Central memory CD4-positive, alpha-beta T cell (primary cell): ENCODE results near the gene C11orf21.

Experiments
- DNase-seq: peaks from one replicate; pipeline ENCODE4 v3.0.0; 2022

Gene C11orf21

DNA sequence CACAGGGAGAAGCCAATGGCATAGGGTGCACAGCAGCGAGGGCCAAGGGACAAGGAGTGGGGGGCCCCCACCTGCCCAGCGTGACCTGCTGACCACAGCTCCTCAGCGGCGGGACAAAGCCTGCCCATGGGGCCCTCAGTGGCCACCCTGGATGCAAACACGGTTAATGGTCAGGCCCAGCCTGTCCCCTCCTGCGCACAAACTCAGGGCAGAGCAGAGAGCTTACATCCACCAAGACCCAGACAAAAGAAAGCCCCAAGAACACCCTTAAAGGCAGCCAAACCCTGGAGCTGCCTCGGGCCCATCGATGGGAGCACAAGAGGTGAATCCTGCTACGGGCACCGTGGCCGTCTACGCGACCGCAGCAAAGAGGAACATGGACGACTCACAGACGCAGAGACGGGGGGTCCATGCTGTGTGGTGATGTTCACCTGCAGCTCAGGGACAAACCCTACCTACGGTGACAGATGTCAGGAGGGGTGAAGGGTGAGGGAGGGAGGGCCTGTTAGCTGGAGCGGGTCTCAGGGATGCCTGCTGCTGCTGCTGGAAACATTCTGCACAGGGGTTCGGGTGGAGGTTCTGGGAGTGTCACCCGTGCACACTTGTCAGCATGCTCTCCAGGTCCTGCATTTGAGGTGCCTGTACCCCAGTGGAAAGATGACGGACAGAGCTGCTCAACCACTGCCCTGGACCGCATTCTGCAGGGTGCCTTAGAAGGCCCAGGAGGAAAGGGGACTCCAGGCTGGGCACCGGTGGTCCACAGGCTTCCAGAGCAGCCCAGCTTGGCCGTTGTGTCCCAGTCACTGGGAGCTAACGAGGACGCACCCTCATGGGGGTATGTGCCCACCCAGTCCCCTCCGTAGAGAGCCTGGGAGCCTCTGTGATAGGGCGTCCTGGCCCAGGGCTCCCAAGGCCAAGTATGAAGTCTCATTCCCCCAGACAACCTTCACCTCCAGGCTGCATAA, 42.9 kb downstream of the C11orf21 start:
- no peak for DNase-seq

GRCh38 chr11:2256951-2257700, 44.6 kb downstream of the C11orf21 start:
- no peak for DNase-seq

DNA sequence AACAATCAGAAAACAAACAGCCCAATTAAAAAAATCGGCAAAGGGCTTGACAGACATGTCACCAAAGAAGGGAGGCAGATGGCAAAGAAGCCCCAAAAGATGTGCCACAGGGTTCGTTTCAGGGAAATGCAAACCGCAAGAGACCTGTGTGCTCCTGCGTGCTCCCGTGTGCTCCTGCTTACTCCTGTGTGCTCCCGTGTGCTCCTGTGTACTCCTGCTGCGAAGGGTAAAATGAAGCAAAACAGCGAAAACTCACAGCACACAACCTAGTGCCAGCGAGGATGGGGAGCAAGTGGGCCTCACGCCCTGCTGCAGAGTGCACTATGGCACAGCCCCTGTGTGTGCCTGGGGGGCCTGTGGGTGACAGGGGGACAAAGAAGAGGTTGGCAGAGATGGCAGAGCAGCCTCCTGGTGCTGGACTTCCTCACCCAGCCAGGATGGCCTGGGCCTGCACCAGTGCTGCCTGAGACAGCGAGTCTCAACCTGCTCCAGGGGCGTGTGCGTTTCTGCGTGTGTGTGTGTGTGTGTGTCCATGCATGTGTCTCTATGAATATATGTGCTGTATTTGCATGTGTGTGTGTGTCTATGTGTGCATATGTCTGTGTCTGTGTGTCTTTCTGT, 45.3 kb downstream of the C11orf21 start:
- no peak for DNase-seq

DNA sequence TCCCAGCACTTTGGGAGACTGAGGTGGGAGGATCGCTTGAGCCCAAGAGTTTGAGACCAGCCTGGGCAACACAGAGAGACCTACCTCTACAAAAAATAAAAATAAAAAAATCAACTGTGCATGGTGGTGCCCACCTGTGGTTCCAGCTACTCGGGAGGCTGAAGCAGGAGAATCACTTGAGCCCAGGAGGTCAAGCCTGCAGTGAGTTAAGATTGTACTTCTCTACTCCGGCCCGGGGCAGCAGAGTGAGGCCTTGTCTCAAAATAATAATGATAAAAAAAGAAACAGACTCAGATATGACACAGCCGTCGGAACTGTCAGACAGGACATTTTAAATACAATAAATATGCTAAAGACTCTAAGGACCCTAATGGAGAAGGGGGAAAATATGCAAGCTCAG, 49.7 kb downstream of the C11orf21 start:
- no peak for DNase-seq

DNA sequence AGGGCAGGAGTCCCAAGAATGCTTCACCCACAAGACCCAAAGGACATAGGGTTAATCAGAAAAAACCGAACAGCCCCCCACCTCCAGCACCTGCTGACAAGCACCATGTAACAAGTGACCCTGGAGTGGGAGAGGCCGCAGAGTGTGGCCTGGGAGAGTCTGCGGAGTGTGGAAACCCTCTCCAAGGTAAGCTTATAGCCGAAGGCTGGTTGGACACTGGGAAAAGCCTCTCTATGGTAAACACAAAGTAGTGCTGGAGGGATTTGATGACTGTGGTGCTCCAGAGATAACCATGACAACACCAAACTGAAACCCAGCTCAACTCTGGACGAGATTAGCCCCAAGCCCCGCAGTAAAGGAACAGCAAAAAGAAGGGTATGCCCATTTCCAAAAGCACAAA, 50.6 kb downstream of the C11orf21 start:
- no peak for DNase-seq

DNA sequence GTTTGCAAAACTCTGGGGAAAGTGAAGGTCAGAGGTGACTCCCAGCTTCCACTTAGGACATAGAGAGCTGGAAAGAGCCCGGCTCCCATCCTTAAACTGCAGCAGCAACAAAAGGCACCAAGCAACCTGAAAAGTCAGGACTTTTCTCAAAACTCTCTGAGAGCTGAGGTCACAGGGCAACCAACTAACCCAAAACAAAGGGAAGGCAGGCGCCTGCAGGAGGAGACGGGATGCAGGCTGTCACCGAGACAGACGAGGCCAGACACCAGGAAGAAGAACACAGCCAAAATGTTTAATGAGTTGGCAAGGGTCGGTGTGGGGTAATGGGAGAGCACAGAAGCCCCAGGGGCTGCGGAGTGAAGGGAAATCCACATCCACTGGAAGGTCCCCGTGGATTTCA, 51.2 kb downstream of the C11orf21 start:
- no peak for DNase-seq

- no peak for DNase-seq
Observed at GRCh38 chr11:2250041-2250440, 51.7 kb downstream of the C11orf21 start.

DNA sequence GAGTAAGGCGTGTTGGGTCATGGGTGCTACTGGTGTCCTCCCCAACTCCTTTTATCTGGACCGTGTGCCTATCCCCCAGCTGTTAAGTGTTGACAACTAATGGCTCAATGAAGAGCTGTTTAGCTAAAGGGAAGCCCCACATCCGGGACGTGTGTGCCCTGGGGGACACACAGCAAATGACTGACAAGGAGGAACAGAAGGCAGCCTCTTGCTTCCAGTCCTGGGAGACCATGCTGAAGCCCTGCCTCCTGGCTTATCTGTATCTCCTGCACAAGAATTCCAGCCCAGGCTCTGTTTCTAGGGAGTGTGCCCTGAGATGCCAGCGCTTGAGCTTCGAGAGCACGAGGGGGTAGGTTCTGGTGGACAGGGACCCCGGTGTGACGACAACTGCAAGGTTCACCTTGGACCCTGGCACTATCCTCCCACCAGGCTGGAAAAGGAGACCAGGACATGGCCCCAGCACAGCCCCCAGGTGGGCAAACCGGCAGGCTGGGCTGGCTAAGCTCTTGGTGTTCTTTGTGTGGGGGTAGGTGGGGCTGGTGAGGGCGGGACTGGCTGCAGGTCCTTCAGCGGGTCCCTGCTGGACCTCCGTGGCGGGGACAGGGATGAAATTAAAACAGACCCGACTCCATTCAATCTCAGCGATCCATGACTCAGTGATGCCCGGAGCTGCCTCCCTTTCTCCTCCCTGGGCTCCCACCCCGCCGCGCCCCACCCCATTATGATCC, 52.4 kb downstream of the C11orf21 start:
- no peak for DNase-seq

GRCh38 chr11:2248762-2249161, 53.0 kb downstream of the C11orf21 start:
- DNase-seq: no peak

DNA sequence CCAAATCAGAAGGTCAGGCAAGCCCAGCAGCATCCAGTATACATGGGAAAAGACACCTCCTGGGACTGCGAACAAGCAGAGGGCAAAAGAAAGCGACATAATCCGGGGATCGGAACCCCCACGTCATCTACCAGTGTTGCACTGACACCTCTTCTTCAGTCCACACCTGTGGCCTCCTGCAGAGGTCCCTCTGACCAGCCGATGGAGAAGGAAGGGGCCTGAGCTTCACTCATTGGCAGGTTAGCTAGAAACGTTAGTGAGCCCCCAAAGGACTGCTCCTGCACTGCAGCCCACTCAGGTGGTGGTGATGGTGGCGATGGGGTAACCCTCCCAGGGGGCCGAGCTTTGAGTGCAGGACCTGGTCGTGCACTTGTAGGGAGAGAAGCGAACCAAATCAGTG, 53.5 kb downstream of the C11orf21 start:
- DNase-seq: no peak

DNA sequence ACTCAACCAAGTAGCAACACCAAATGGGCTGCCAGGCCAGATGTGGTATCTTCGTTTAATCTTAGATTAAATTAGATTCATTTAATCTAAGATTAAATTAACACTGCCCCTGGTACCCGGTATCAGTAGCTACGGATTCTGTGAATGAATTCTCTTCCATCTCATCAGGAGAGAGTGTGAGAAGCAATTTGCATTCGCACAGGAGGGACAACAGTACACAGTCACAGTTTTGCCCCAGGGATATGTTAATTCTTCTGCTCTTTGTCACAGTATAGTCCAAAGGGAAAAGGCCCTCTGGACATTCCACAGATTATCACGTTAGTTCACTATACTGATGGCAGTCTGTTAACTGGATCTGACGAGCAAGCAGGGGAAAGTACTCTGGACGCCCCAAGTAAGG, 54.2 kb downstream of the C11orf21 start:
- no peak for DNase-seq
